SK-N-SH treated with all-trans-retinoic acid at 6 μM for 48 hours (cell line): ENCODE results near the gene DPP6.

Experiments used
- ATAC-seq: fragments of 200-7000 bp; cut with Tn5 transposase; 3 replicates; pipeline ENCODE4 v1.9.1; 2020; ENCODE audit warnings: mild to moderate bottlenecking, moderate library complexity
- ARNTL ChIP-seq: fragments of 450-650 bp; formaldehyde crosslinking; IDR thresholded peaks from 2 replicates; pipeline ENCODE4 v1.5.0; 2020; ENCODE audit warnings: low read depth, mild to moderate bottlenecking, moderate library complexity, borderline replicate concordance
- BACH2 ChIP-seq: fragments of 250-450 bp; sonication (Bioruptor Pico); IDR thresholded peaks from 2 replicates; pipeline ENCODE4 v1.9.0; 2021; ENCODE audit warnings: mild to moderate bottlenecking, borderline replicate concordance
- CSDC2 ChIP-seq: fragments of 250-450 bp; sonication (Bioruptor Pico); IDR thresholded peaks from 2 replicates; pipeline ENCODE4 v1.5.0; 2020; ENCODE audit warnings: mild to moderate bottlenecking, moderate library complexity
- ESRRG ChIP-seq: fragments of 250-450 bp; sonication (Bioruptor Pico); IDR thresholded peaks from 2 replicates; pipeline ENCODE4 v1.6.1; 2021; ENCODE audit warnings: mild to moderate bottlenecking
- ISL1 ChIP-seq: fragments of 250-450 bp; sonication (Bioruptor Pico); IDR thresholded peaks from 2 replicates; pipeline ENCODE4 v2.1.2; 2022; ENCODE audit warnings: mild to moderate bottlenecking, moderate library complexity
- OSR1 ChIP-seq: fragments of 250-450 bp; sonication (Bioruptor Pico); IDR thresholded peaks from 2 replicates; pipeline ENCODE4 v1.8.0; 2022; ENCODE audit warnings: moderate library complexity, mild to moderate bottlenecking, inconsistent platforms
- PATZ1 ChIP-seq: fragments of 250-450 bp; sonication (Bioruptor Pico); IDR thresholded peaks from 2 replicates; pipeline ENCODE4 v1.8.0; 2020; ENCODE audit warnings: mild to moderate bottlenecking, moderate library complexity, borderline replicate concordance
- POU6F1 ChIP-seq: fragments of 250-450 bp; sonication (Bioruptor Pico); IDR thresholded peaks from 2 replicates; pipeline ENCODE4 v1.8.0; 2021; ENCODE audit warnings: low read depth, mild to moderate bottlenecking, moderate library complexity, borderline replicate concordance
- PPARA ChIP-seq: fragments of 250-450 bp; sonication (Bioruptor Pico); IDR thresholded peaks from 2 replicates; pipeline ENCODE4 v1.5.0; 2020; ENCODE audit warnings: mild to moderate bottlenecking, borderline replicate concordance
- RARB ChIP-seq: fragments of 250-450 bp; sonication (Bioruptor Pico); IDR thresholded peaks from 2 replicates; pipeline ENCODE4 v1.8.0; 2021; ENCODE audit warnings: mild to moderate bottlenecking, moderate library complexity
- SNAI2 ChIP-seq: fragments of 250-450 bp; sonication (Bioruptor Pico); IDR thresholded peaks from 2 replicates; pipeline ENCODE4 v1.5.0; 2020; ENCODE audit warnings: mild to moderate bottlenecking, moderate library complexity
- TCF4 ChIP-seq: fragments of 250-450 bp; sonication (Bioruptor Pico); IDR thresholded peaks from 2 replicates; pipeline ENCODE4 v1.8.0; 2021; ENCODE audit warnings: mild to moderate bottlenecking, moderate library complexity, borderline replicate concordance
- TSHZ2 ChIP-seq: fragments of 250-450 bp; sonication (Bioruptor Pico); IDR thresholded peaks from 2 replicates; pipeline ENCODE4 v1.5.0; 2020; ENCODE audit warnings: mild to moderate bottlenecking, moderate library complexity
- ZC3H10 ChIP-seq: fragments of 250-450 bp; sonication (Bioruptor Pico); IDR thresholded peaks from 2 replicates; pipeline ENCODE4 v1.5.1; 2021; ENCODE audit warnings: mild to moderate bottlenecking, moderate library complexity
- ZFP30 ChIP-seq: fragments of 450-650 bp; formaldehyde crosslinking; IDR thresholded peaks from 2 replicates; pipeline ENCODE4 v1.5.0; 2022; ENCODE audit warnings: mild to moderate bottlenecking, moderate library complexity
- ZNF565 ChIP-seq: fragments of 450-650 bp; formaldehyde crosslinking; conservative IDR thresholded peaks from 2 replicates; pipeline ENCODE4 v1.5.0; 2020; ENCODE audit warnings: low read depth, mild to moderate bottlenecking, moderate library complexity
- ZNF70 ChIP-seq: fragments of 450-650 bp; formaldehyde crosslinking; IDR thresholded peaks from 2 replicates; pipeline ENCODE4 v1.5.0; 2020; ENCODE audit warnings: mild to moderate bottlenecking, moderate library complexity
- ZNF8 ChIP-seq: fragments of 450-650 bp; formaldehyde crosslinking; IDR thresholded peaks from 2 replicates; pipeline ENCODE4 v1.5.0; 2020; ENCODE audit warnings: mild to moderate bottlenecking, moderate library complexity
- TF ChIP-seq, protein P1 (sequence below): fragments of 250-450 bp; sonication (Bioruptor Pico); IDR thresholded peaks from 2 replicates; pipeline ENCODE4 v1.5.1; 2021; ENCODE audit warnings: mild to moderate bottlenecking, moderate library complexity
- TF ChIP-seq, protein P2 (sequence below): fragments of 250-450 bp; sonication (Bioruptor Pico); IDR thresholded peaks from 2 replicates; pipeline ENCODE4 v1.5.1; 2020; ENCODE audit warnings: low read depth, mild to moderate bottlenecking, moderate library complexity

DPP6 gene

DNA sequence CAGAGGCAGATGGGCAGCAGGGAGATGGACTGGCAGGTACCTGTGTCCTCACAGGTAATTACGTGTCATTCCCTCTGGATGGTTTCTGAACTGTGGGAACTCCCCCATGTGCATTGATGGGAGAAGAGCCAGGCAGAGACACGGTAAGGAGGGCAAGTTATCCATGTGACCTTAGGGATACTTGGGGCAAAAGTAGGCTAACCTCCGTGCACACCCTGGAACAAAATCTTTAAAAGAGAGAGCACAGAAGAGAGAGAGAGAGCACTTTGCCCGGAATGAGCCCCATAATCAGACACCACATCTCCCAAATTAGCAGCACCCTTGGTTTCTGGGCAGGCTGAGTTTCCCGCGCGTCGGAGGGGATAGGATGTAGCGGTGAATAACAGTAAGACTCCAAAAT, 527.5 kb downstream of the DPP6 start:
- TF ChIP-seq CSDC2 (no peak), ZFP30 (CRISPR knock-in tag) (no peak)

DNA sequence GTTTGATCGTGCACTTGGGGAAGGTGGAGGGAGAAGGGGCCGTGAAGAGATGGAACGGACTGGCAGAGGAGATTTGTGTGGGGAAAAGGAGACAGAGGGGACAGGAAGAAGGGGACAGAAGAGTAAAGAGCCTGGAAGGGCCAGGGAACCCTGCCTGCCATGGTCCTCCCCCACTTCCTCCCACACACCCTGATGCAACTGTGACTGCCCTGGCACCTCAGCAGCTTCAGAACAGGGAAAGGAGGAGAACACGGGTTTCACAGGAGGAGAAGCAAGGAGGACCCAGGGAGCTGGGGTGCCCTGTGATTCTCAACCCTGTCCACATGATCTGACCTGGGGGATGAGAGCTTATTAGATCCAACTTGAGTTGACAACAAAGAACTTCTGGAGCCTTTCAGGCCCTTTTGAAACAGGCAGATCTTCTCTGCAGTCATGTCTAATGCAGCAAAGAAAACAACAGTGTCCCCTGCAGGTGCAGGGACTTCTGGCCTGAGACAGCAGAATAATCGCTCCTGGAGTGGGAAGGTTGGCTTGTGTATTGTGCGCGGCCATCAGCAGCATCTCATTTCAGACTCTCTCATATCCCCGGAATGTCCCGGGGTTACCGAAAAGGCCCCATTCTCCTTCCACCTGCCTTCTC, 529.2 kb downstream of the DPP6 start:
- ATAC-seq: no peak

More for the DNA sequence above, 527.5 kb downstream of the DPP6 start:
- no peak for ATAC-seq

GRCh38 chr7:154583454-154583853, 531.3 kb downstream of the DPP6 start:
- no peak for ATAC-seq
- TF ChIP-seq ISL1 (CRISPR knock-in tag) (no peak), BACH2 (CRISPR knock-in tag) (no peak), ZC3H10 (no peak), PATZ1 (CRISPR knock-in tag) (no peak), ZNF8 (CRISPR knock-in tag) (no peak), ARNTL (CRISPR knock-in tag) (no peak), ZFP30 (CRISPR knock-in tag) (no peak), ESRRG (CRISPR knock-in tag) (no peak), CSDC2 (no peak), OSR1 (CRISPR knock-in tag) (no peak)
- TF ChIP-seq, protein P1, sequence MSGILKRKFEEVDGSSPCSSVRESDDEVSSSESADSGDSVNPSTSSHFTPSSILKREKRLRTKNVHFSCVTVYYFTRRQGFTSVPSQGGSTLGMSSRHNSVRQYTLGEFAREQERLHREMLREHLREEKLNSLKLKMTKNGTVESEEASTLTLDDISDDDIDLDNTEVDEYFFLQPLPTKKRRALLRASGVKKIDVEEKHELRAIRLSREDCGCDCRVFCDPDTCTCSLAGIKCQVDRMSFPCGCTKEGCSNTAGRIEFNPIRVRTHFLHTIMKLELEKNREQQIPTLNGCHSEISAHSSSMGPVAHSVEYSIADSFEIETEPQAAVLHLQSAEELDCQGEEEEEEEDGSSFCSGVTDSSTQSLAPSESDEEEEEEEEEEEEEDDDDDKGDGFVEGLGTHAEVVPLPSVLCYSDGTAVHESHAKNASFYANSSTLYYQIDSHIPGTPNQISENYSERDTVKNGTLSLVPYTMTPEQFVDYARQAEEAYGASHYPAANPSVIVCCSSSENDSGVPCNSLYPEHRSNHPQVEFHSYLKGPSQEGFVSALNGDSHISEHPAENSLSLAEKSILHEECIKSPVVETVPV: no peak
- TF ChIP-seq, protein P2, sequence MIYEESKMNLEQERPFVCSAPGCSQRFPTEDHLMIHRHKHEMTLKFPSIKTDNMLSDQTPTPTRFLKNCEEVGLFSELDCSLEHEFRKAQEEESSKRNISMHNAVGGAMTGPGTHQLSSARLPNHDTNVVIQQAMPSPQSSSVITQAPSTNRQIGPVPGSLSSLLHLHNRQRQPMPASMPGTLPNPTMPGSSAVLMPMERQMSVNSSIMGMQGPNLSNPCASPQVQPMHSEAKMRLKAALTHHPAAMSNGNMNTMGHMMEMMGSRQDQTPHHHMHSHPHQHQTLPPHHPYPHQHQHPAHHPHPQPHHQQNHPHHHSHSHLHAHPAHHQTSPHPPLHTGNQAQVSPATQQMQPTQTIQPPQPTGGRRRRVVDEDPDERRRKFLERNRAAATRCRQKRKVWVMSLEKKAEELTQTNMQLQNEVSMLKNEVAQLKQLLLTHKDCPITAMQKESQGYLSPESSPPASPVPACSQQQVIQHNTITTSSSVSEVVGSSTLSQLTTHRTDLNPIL (CRISPR knock-in tag): no peak

More for the DNA sequence above, 529.2 kb downstream of the DPP6 start:
- TF ChIP-seq ZNF70 (CRISPR knock-in tag) (no peak), OSR1 (CRISPR knock-in tag) (no peak), TSHZ2 (CRISPR knock-in tag) (no peak), RARB (CRISPR knock-in tag) (no peak), ESRRG (CRISPR knock-in tag) (no peak), POU6F1 (CRISPR knock-in tag) (no peak), ISL1 (CRISPR knock-in tag) (no peak), TCF4 (no peak), ZNF565 (CRISPR knock-in tag) (no peak), BACH2 (CRISPR knock-in tag) (no peak), SNAI2 (CRISPR knock-in tag) (no peak), ZC3H10 (no peak), PPARA (CRISPR knock-in tag) (no peak), ZNF8 (CRISPR knock-in tag) (no peak)
- TF ChIP-seq, protein P2 (CRISPR knock-in tag): no peak
